Upper lobe of right lung (tissue), 1 donor: ENCODE measurements around the gene RCL1. TPM values are rescaled to one million over a fixed set of nuclear protein-coding genes. Genes with fewer than 3 reads are reported as not detected.
"Not testable (repeated sequence)": the region's sequence is repeated elsewhere in the genome, so short reads cannot be mapped to it uniquely, and the experiment has no call there.

Experiments
- ATAC-seq: fragments of 200-7000 bp; cut with Tn5 transposase; one replicate; pipeline ENCODE4 v1.9.1; 2020; ENCODE audit warnings: mild to moderate bottlenecking, moderate library complexity
- DNase-seq: peaks from one replicate; pipeline ENCODE4 v3.0.0-alpha.2; 2020
- H3K27ac ChIP-seq: fragments of 200-600 bp; one replicate; pipeline ENCODE4 v1.8.0; 2022
- H3K27me3 ChIP-seq: fragments of 200-600 bp; one replicate; pipeline ENCODE4 v1.8.0; 2022; ENCODE audit warnings: mild to moderate bottlenecking
- H3K36me3 ChIP-seq: fragments of 200-600 bp; one replicate; pipeline ENCODE4 v1.8.0; 2022
- H3K4me1 ChIP-seq: fragments of 200-600 bp; one replicate; pipeline ENCODE4 v1.8.0; 2022
- H3K4me3 ChIP-seq: fragments of 200-600 bp; one replicate; pipeline ENCODE4 v1.8.0; 2022; ENCODE audit warnings: mild to moderate bottlenecking
- H3K9me3 ChIP-seq: fragments of 200-600 bp; one replicate; pipeline ENCODE4 v1.8.0; 2022
- CTCF ChIP-seq: fragments of 200-600 bp; IDR thresholded peaks from one replicate; pipeline ENCODE4 v1.8.0; 2022; ENCODE audit warnings: antibody characterized with exemption
- intact Hi-C: fragments of 100-400 bp; cut with DNase I; formaldehyde crosslinking; loops from one replicate; pipeline ENCODE4 v1.11.0; 2022
- long read RNA-seq: library from polyadenylated mRNA; unstranded; transcript quantifications from one replicate; pipeline ENCODE4 v2.0.0, GENCODE V29; 2021
- total RNA-seq: library from RNA; stranded (reverse); fragmentation: NEBNext Ultra II Directional; extraction: Animal tissue kit (Norgen Biotek cat#: 25700); gene quantifications from one replicate; pipeline ENCODE4 v1.2.1, GENCODE V29; 2021
- donor health status: DM: no; HTN: yes; CAD: no; lungs with severe emphysema.

Gene RCL1
- 19.6 TPM for total RNA-seq
- long read RNA-seq, transcript RCL1-204 (9 exons, 2,134 nt), result major isoform, 6 of 12 reads
- long read RNA-seq, partial matches to known transcripts, result 2 of 12 reads
- long read RNA-seq, other reads (novel, unspliced or antisense), result 4 of 12 reads

- ATAC-seq (peak; percentile 99), DNase-seq (peak; percentile 98)
- intact Hi-C loops, result no loop called here
- Histone ChIP-seq H3K4me1 (peaks cover 29% of the 10 kb centered on the region), H3K4me3 (peak within 1 kb of the TSS; percentile 91), H3K27me3 (no peaks in the 10 kb centered on the region), H3K9me3 (no peaks in the 10 kb centered on the region), H3K36me3 (no peaks in the 10 kb centered on the region), H3K27ac (peak within 1 kb of the TSS; percentile 93)
- no peak for TF ChIP-seq CTCF
These were observed at the start of gene RCL1 for GRCh38 chr9:4792572-4793458. TSS of gene RCL1 (plus strand) at chr9:4792944. CDS start at chr9:4793092, 148 bp downstream.

- H3K36me3 ChIP-seq, result no peaks in the 10 kb centered on the region
- no peaks in the 10 kb centered on the region for H3K9me3 ChIP-seq
- peaks cover 19% of the 10 kb centered on the region for H3K4me1 ChIP-seq
- no peaks in the 10 kb centered on the region for H3K27me3 ChIP-seq
- no peak for ATAC-seq
- TF ChIP-seq CTCF, result no peak
- H3K27ac ChIP-seq, result no peak overlapping the region
- no peak overlapping the region for H3K4me3 ChIP-seq
- no peak for DNase-seq
- intact Hi-C loops, result no loop called here
These were observed 49.4 kb upstream of the RCL1 start for GRCh38 chr9:4743131-4743875.

- no peak for TF ChIP-seq CTCF
- DNase-seq (no peak), ATAC-seq (no peak)
- intact Hi-C loops, result no loop called here
- Histone ChIP-seq H3K4me3 (no peak overlapping the region), H3K4me1 (peaks cover 4% of the 10 kb centered on the region), H3K27me3 (no peaks in the 10 kb centered on the region), H3K27ac (no peak overlapping the region), H3K9me3 (no peaks in the 10 kb centered on the region), H3K36me3 (no peaks in the 10 kb centered on the region)
These were observed 46.3 kb upstream of the RCL1 start for GRCh38 chr9:4746278-4747030.

- Histone ChIP-seq H3K27ac (no peak overlapping the region), H3K36me3 (no peaks in the 10 kb centered on the region), H3K4me3 (no peak overlapping the region), H3K27me3 (no peaks in the 10 kb centered on the region), H3K9me3 (no peaks in the 10 kb centered on the region), H3K4me1 (no peaks in the 10 kb centered on the region)
- DNase-seq (no peak), ATAC-seq (no peak)
- no peak for TF ChIP-seq CTCF
- intact Hi-C loops, result no loop called here
These were observed 44.1 kb upstream of the RCL1 start for GRCh38 chr9:4748612-4749011.

GRCh38 chr9:4750023-4750673 is 42.6 kb upstream of the RCL1 start:
- no peaks in the 10 kb centered on the region for H3K36me3 ChIP-seq
- peak; percentile 64 for TF ChIP-seq CTCF
- H3K4me1 ChIP-seq, result no peaks in the 10 kb centered on the region
- H3K9me3 ChIP-seq, result no peaks in the 10 kb centered on the region
- H3K27ac ChIP-seq, result no peak overlapping the region
- no peak overlapping the region for H3K4me3 ChIP-seq
- intact Hi-C loops, result loop anchor here (10.0 kb wide), 1 partner anchor 685 kb away; the partner anchor contains the start of gene PLGRKT
- no peaks in the 10 kb centered on the region for H3K27me3 ChIP-seq
- ATAC-seq (peak; percentile 72), DNase-seq (no peak)

GRCh38 chr9:4754530-4754929 is 38.2 kb upstream of the RCL1 start:
- H3K9me3 ChIP-seq, DNase-seq, H3K4me3 ChIP-seq, H3K27ac ChIP-seq, ATAC-seq, H3K27me3 ChIP-seq, H3K36me3 ChIP-seq, H3K4me1 ChIP-seq: not testable (repeated sequence)
- intact Hi-C loops, result loop anchor here (10.0 kb wide), 1 partner anchor 680 kb away; the partner anchor contains the start of gene PLGRKT
